Osteoblast (primary cell): ENCODE results near the gene DEGS1. TPM values are rescaled to one million over a fixed set of nuclear protein-coding genes. Genes with fewer than 3 reads are reported as not detected.

ENCODE experiments used
- DNase-seq: peaks from one replicate; pipeline ENCODE4 v3.0.0; 2011; ENCODE audit warnings: low spot score, mixed read lengths; ENCODE audit not compliant: insufficient read length; ENCODE audit errors: missing footprints
- H2AFZ ChIP-seq: 2 replicates; pipeline ENCODE4 v1.6.0; 2011; ENCODE audit warnings: mild to moderate bottlenecking, low read length
- H3K27ac ChIP-seq: 2 replicates; pipeline ENCODE4 v1.5.1; 2011; ENCODE audit warnings: mild to moderate bottlenecking, low read depth, low read length, moderate library complexity
- H3K27me3 ChIP-seq: 2 replicates; pipeline ENCODE4 v1.6.0; 2012; ENCODE audit warnings: mild to moderate bottlenecking, control low read depth, inconsistent platforms, low read length, moderate library complexity; ENCODE audit not compliant: insufficient read depth
- H3K36me3 ChIP-seq: 2 replicates; pipeline ENCODE4 v1.5.1; 2011; ENCODE audit warnings: mild to moderate bottlenecking, low read length, control low read depth, moderate library complexity; ENCODE audit not compliant: insufficient read depth
- H3K4me1 ChIP-seq: 2 replicates; pipeline ENCODE4 v1.5.1; 2011; ENCODE audit warnings: mild to moderate bottlenecking, low read length, control low read depth, moderate library complexity; ENCODE audit not compliant: insufficient read depth
- H3K4me2 ChIP-seq: 2 replicates; pipeline ENCODE4 v1.6.0; 2011; ENCODE audit warnings: mild to moderate bottlenecking, low read length; ENCODE audit not compliant: insufficient read depth
- H3K4me3 ChIP-seq: fragments of 200-600 bp; sonication (generic); 3 replicates; pipeline ENCODE4 v1.5.1; 2012; ENCODE audit warnings: mild to moderate bottlenecking, low read length, inconsistent platforms; ENCODE audit not compliant: insufficient read depth
- H3K79me2 ChIP-seq: 2 replicates; pipeline ENCODE4 v1.6.0; 2012; ENCODE audit warnings: mild to moderate bottlenecking, low read length, control low read depth, inconsistent platforms; ENCODE audit not compliant: insufficient read depth
- H3K9me3 ChIP-seq: 2 replicates; pipeline ENCODE4 v1.5.1; 2011; ENCODE audit warnings: low read depth, low read length, control low read depth
- H4K20me1 ChIP-seq: 2 replicates; pipeline ENCODE4 v1.6.0; 2012; ENCODE audit warnings: mild to moderate bottlenecking, low read length, control low read depth; ENCODE audit not compliant: insufficient read depth
- CTCF ChIP-seq: IDR thresholded peaks from 2 replicates; pipeline ENCODE4 v1.5.1; 2011; ENCODE audit warnings: mild to moderate bottlenecking, low read depth, low read length, moderate library complexity; ENCODE audit errors: extremely low read depth
- total RNA-seq: library from RNA; depleted of rRNA; stranded (reverse); fragments of >200 nt; gene quantifications from 2 replicates; pipeline ENCODE4 v1.2.3, GENCODE V29; 2012

The DEGS1 gene
- total RNA-seq, 1 donor = 85.0 TPM

- Histone ChIP-seq H3K27ac (no peak overlapping the region), H3K4me2 (no peak overlapping the region), H4K20me1 (no peaks in the 10 kb centered on the region), H3K79me2 (no peaks in the 10 kb centered on the region), H3K4me3 (no peak overlapping the region), H3K4me1 (no peaks in the 10 kb centered on the region), H3K27me3 (no peaks in the 10 kb centered on the region), H2AFZ (no peak overlapping the region), H3K36me3 (peaks cover 16% of the 10 kb centered on the region), H3K9me3 (no peaks in the 10 kb centered on the region)
- DNase-seq = no peak
- no peak for TF ChIP-seq CTCF
Measured at GRCh38 chr1:224141693-224142092, 41.3 kb upstream of the DEGS1 start.

- Histone ChIP-seq H3K9me3 (no peaks in the 10 kb centered on the region), H3K36me3 (no peaks in the 10 kb centered on the region), H3K4me1 (no peaks in the 10 kb centered on the region), H3K27ac (no peak overlapping the region), H3K4me2 (no peak overlapping the region), H4K20me1 (no peaks in the 10 kb centered on the region), H2AFZ (no peak overlapping the region), H3K27me3 (no peaks in the 10 kb centered on the region), H3K79me2 (no peaks in the 10 kb centered on the region), H3K4me3 (no peak overlapping the region)
- TF ChIP-seq CTCF = no peak
- DNase-seq = no peak
Measured at GRCh38 chr1:224149709-224150108, 33.3 kb upstream of the DEGS1 start.

- no peaks in the 10 kb centered on the region for H3K27me3 ChIP-seq
- H3K27ac ChIP-seq = no peak overlapping the region
- TF ChIP-seq CTCF = no peak
- H4K20me1 ChIP-seq = no peaks in the 10 kb centered on the region
- H3K9me3 ChIP-seq = no peaks in the 10 kb centered on the region
- H3K79me2 ChIP-seq = no peaks in the 10 kb centered on the region
- no peaks in the 10 kb centered on the region for H3K36me3 ChIP-seq
- no peak overlapping the region for H3K4me2 ChIP-seq
- H3K4me1 ChIP-seq = no peaks in the 10 kb centered on the region
- no peak for DNase-seq
- H3K4me3 ChIP-seq = no peak overlapping the region
- no peak overlapping the region for H2AFZ ChIP-seq
Measured at GRCh38 chr1:224151117-224151516, 31.9 kb upstream of the DEGS1 start.

GRCh38 chr1:224157316-224157715 is 25.7 kb upstream of the DEGS1 start:
- Histone ChIP-seq H3K4me3 (no peak overlapping the region), H3K4me2 (no peak overlapping the region), H3K4me1 (no peaks in the 10 kb centered on the region), H3K9me3 (no peaks in the 10 kb centered on the region), H3K36me3 (peaks cover 32% of the 10 kb centered on the region), H3K27ac (no peak overlapping the region), H3K79me2 (no peaks in the 10 kb centered on the region), H4K20me1 (no peaks in the 10 kb centered on the region), H2AFZ (no peak overlapping the region), H3K27me3 (no peaks in the 10 kb centered on the region)
- no peak for DNase-seq
- TF ChIP-seq CTCF = no peak
